Vagina (tissue), 2 donors: ENCODE measurements around the gene DPP10. TPM values are rescaled to one million over a fixed set of nuclear protein-coding genes. Genes with fewer than 3 reads are reported as not detected.

ENCODE experiments used
- DNase-seq, 2 donors: peaks; one replicate each; pipeline ENCODE4 v3.0.0-alpha.2; 2017; ENCODE audit errors: extremely low spot score in 2 of 2
- H3K27ac ChIP-seq: fragments of 200-600 bp; sonication (generic); one replicate; pipeline ENCODE4 v1.5.1; 2019
- H3K27me3 ChIP-seq: fragments of 200-600 bp; sonication (generic); one replicate; pipeline ENCODE4 v1.5.1; 2019
- H3K36me3 ChIP-seq, 2 donors: fragments of 200-600 bp; sonication (generic); one replicate each; pipeline ENCODE4 v1.5.1; 2017 to 2019
- H3K4me1 ChIP-seq: fragments of 200-600 bp; sonication (generic); one replicate; pipeline ENCODE4 v1.5.1; 2019
- H3K4me3 ChIP-seq, 2 donors: fragments of 200-600 bp; sonication (generic); 1 replicate in 1 of 2; 2 replicates in 1 of 2; pipeline ENCODE4 v1.5.1; 2016 to 2019
- H3K9me3 ChIP-seq: fragments of 200-600 bp; sonication (generic); one replicate; pipeline ENCODE4 v1.5.1; 2019
- CTCF ChIP-seq, 3 experiments: fragments of 450-650 bp in 2 of 3; fragments of 200-600 bp in 1 of 3; sonication (generic) in 1 of 3; IDR thresholded peaks; one replicate each; pipeline ENCODE4 v1.5.1; 2017 to 2019; ENCODE audit warnings: antibody characterized with exemption in 3 of 3, mild to moderate bottlenecking in 2 of 3, moderate library complexity in 2 of 3
- POLR2A ChIP-seq, 2 donors: fragments of 450-650 bp; IDR thresholded peaks; one replicate each; pipeline ENCODE4 v1.6.1; 2017; ENCODE audit warnings: antibody characterized with exemption in 2 of 2, mild to moderate bottlenecking in 2 of 2, moderate library complexity in 2 of 2
- POLR2AphosphoS5 ChIP-seq, 2 donors: sonication (generic); formaldehyde crosslinking; IDR thresholded peaks; one replicate each; pipeline ENCODE4 v1.9.0; 2017; ENCODE audit warnings: antibody characterized with exemption in 2 of 2, mild to moderate bottlenecking in 2 of 2, low read depth in 1 of 2; ENCODE audit not compliant: insufficient read depth in 1 of 2
- intact Hi-C: fragments of 100-400 bp; cut with DNase I; formaldehyde crosslinking; loops from one replicate; pipeline ENCODE4 v1.15.1; 2023
- total RNA-seq: library from RNA; depleted of rRNA; stranded (reverse); fragments of >200 nt; gene quantifications from one replicate; pipeline ENCODE4 v1.2.3, GENCODE V29; 2016

Gene DPP10
- total RNA-seq, 1 donor from 2014 or later: not detected

- Histone ChIP-seq H3K4me1 (no peaks in the 10 kb centered on the region), H3K4me3 (no peak overlapping the region), H3K36me3 (no peaks in the 10 kb centered on the region), H3K27me3 (no peaks in the 10 kb centered on the region), H3K9me3 (no peaks in the 10 kb centered on the region), H3K27ac (no peak overlapping the region)
- TF ChIP-seq POLR2AphosphoS5 (IDR thresholded peaks at IDR 0.05; ENCODE audit: insufficient read depth in 1 of 2, low read depth in 1 of 2): no peak
- no peak for TF ChIP-seq CTCF (IDR thresholded peaks at IDR 0.05)
- TF ChIP-seq POLR2A (IDR thresholded peaks at IDR 0.05): no peak
- DNase-seq: no peak
- intact Hi-C loops: no loop called here
These were observed 1241.9 kb downstream of the DPP10 start for GRCh38 chr2:115684345-115684744.

- Histone ChIP-seq H3K27me3 (no peaks in the 10 kb centered on the region), H3K36me3 (no peaks in the 10 kb centered on the region), H3K9me3 (no peaks in the 10 kb centered on the region), H3K27ac (no peak overlapping the region), H3K4me1 (no peaks in the 10 kb centered on the region), H3K4me3 (no peak overlapping the region)
- TF ChIP-seq POLR2AphosphoS5 (IDR thresholded peaks at IDR 0.05; ENCODE audit: insufficient read depth in 1 of 2, low read depth in 1 of 2): no peak
- TF ChIP-seq POLR2A (IDR thresholded peaks at IDR 0.05): no peak
- no peak for TF ChIP-seq CTCF (IDR thresholded peaks at IDR 0.05)
- no peak for DNase-seq
- intact Hi-C loops: no loop called here
These were observed 1249.0 kb downstream of the DPP10 start for GRCh38 chr2:115691409-115691808.

GRCh38 chr2:115694651-115695050, 1252.2 kb downstream of the DPP10 start:
- H3K27me3 ChIP-seq: no peaks in the 10 kb centered on the region
- no peak for DNase-seq
- H3K4me1 ChIP-seq: no peaks in the 10 kb centered on the region
- intact Hi-C loops: no loop called here
- H3K36me3 ChIP-seq: no peaks in the 10 kb centered on the region
- no peaks in the 10 kb centered on the region for H3K9me3 ChIP-seq
- no peak overlapping the region for H3K4me3 ChIP-seq
- H3K27ac ChIP-seq: no peak overlapping the region
- TF ChIP-seq POLR2A (IDR thresholded peaks at IDR 0.05): no peak
- no peak for TF ChIP-seq CTCF (IDR thresholded peaks at IDR 0.05)
- TF ChIP-seq POLR2AphosphoS5 (IDR thresholded peaks at IDR 0.05; ENCODE audit: insufficient read depth in 1 of 2, low read depth in 1 of 2): no peak

- Histone ChIP-seq H3K4me3 (no peak overlapping the region), H3K9me3 (no peaks in the 10 kb centered on the region), H3K27me3 (no peaks in the 10 kb centered on the region), H3K27ac (no peak overlapping the region), H3K36me3 (no peaks in the 10 kb centered on the region), H3K4me1 (no peaks in the 10 kb centered on the region)
- intact Hi-C loops: no loop called here
- no peak for DNase-seq
- TF ChIP-seq POLR2A (IDR thresholded peaks at IDR 0.05): no peak
- TF ChIP-seq CTCF (IDR thresholded peaks at IDR 0.05): no peak
- no peak for TF ChIP-seq POLR2AphosphoS5 (IDR thresholded peaks at IDR 0.05; ENCODE audit: insufficient read depth in 1 of 2, low read depth in 1 of 2)
These were observed 1290.8 kb downstream of the DPP10 start for GRCh38 chr2:115733190-115733775.

- H3K4me3 ChIP-seq: no peak overlapping the region
- intact Hi-C loops: no loop called here
- no peaks in the 10 kb centered on the region for H3K36me3 ChIP-seq
- TF ChIP-seq POLR2A (IDR thresholded peaks at IDR 0.05): no peak
- no peaks in the 10 kb centered on the region for H3K4me1 ChIP-seq
- DNase-seq: no peak
- H3K27me3 ChIP-seq: no peaks in the 10 kb centered on the region
- no peak overlapping the region for H3K27ac ChIP-seq
- H3K9me3 ChIP-seq: no peaks in the 10 kb centered on the region
These were observed 1295.7 kb downstream of the DPP10 start for GRCh38 chr2:115738111-115738510.
